Measurements from ENCODE around the gene COL24A1.
"Not testable (repeated sequence)": the region's sequence is repeated elsewhere in the genome, so short reads cannot be mapped to it uniquely, and the experiment has no call there.

Gene COL24A1

DNA sequence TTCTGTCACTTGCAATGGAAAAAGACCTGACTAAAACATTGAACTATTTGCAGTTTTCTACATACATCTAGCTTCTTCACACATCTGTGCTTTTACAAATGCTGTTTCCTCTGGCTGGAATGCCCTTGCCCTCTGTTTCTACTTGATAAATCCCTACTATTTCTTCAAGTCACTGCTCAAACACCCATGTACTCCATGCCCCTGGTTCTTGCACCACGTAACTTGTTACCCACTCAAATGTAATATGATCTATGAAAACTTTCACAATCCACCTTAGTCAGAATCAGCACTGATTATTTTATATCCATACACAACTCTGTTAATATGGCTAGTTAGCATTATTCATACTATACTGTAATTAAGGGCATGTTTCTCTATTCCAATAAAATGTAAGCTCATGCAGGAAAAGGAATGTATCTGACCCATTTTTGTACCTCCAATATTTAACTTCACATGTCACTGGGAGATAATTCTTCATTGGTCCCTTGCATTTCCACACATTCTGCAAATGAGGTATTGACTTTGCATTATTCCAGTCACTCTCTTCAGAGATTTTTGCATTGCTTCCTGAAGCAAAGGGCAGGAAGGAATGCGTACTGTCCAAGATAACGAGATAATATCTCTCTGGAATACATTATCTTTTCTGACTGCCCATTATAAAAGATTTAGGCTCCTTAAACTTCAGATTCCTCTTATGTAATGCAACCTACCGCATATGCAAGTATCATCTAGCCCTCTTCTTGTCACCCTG is 158.3 kb downstream of the COL24A1 start:
- DNase-seq (ENCODE audit: low read depth in 4 of 4, low spot score in 1 of 4) = no peak

DNA sequence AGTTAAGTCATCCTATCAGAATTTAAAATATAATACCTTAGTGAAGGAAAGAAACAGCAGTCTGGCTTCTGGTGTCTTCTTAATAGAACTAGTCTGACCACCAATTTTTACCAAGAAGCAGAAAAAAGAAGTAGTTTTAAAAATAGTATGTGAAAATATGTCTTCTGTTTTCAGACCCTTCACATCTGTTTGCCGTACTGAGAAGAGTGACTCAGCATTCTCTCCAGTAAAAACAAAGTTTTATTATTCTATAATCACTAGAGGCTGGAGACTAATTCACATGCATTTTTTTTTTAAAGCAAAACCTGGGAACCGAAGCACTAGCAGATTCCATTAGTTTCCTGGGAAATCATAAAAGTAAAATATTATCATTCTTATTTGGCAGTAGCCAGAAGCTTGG is 163.8 kb downstream of the COL24A1 start:
- DNase-seq (ENCODE audit: low read depth in 4 of 4, low spot score in 1 of 4) = no peak

DNA sequence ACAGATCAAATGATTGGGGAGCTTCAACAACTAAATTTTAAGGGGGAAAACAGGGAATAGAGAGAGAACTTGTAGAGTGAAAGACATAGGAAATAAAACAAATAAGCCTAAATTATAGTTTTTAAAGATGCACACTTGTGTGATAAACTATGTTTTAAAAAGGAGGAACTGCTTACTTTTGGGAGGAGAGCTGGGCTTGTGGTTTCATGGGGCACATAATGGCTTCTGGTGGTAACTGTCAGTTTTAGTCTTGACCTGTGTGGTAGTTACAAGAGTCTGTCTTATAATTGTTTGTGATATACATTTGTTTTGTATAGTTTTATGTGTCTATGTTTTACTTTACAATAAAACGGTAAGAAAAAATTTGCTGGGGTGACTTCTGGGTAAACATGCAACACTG is 165.3 kb downstream of the COL24A1 start:
- DNase-seq (ENCODE audit: low read depth in 4 of 4, low spot score in 1 of 4) = no peak

DNA sequence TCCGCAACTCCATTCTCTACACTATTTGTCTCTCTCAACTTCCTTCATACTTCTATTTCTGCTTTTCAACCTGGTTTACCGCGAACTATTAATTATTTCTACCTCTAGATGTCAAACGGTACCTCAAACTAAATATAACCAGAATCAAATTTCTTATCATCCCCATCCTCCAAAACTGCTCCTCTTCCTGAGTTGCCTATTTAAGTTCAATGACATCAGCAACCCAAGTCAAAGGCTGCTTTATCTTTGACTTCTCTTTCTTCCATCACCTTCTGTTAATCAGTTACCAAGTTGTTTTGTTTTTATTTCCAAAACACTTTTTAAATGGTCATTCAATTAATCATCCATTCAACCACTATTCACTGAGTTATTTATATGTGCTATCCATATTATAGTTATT is 171.9 kb downstream of the COL24A1 start:
- no peak for DNase-seq (ENCODE audit: low read depth in 4 of 4, low spot score in 1 of 4)

DNA sequence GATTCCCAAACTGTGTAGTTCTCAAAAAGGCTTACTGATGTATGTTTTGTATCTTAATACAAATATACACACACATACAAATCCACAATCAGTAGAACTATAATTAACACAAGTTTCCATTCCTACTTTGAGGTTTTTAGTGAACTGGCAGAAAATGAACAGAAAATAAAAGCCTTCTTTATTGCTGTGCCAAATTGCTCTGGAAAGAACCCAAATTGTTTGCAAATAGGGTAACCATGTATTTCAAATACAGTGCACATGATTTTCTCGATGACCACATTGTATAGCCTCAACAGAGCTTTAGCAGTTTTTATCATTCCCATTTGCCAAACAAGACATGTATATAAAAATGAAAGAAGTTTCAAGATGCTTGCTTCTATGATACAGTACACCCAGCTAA is 173.3 kb downstream of the COL24A1 start:
- DNase-seq (ENCODE audit: low read depth in 4 of 4, low spot score in 1 of 4) = no peak

DNA sequence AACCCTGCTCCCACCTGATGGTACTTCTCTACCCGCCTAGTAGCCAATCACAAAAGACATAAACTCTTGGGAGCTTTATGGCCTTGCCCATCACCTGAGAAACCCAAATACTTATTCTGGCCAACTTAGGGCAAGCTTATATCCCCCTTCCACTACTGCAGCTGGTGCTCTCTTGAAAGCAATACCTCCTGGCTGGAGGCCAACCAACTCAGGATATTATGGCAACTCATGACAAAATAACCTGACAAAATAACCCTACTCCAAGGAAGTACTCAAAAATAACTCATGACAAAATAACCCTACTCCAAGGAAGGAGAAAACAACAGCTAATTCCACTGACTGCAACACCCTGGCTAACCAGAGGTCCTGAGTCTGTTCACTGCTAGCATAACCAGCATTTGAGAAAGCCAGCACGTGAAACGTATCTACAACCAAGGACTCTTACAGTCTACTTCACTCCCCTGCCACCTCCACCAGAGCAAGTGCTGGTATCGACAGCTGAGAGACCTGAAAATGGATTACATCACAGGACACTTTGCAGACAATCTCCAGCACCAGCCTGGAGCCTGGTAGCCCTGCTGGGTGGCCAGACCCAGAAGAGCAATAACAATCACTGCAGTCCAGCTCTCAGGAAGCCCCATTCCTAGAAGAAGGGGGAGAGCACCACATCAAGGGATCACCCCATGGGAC is 179.9 kb downstream of the COL24A1 start:
- no peak for DNase-seq (ENCODE audit: low read depth in 4 of 4, low spot score in 1 of 4)

DNA sequence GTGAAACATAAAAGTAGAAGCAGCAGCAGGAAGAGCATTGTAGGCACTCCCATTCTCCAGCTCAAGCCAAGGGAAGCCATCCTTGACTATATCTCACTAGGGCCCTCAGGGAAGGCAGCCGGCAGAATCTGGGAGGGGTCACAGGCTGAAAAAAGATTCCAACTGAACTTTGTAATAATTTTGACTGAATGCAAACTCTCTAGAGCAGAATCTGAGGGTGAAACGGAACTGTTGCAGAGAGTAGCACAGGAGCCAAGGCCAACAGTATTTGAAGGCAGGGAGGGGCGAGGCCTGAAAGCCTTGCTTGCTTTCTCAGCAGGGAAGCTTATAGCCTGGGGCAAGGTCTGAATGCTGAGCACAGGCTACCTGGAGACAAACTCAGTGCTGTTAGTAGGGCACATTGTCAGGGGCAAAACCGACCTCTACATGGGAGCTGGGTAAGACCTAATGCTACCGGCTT is 180.6 kb downstream of the COL24A1 start:
- no peak for DNase-seq (ENCODE audit: low read depth in 4 of 4, low spot score in 1 of 4)

DNA sequence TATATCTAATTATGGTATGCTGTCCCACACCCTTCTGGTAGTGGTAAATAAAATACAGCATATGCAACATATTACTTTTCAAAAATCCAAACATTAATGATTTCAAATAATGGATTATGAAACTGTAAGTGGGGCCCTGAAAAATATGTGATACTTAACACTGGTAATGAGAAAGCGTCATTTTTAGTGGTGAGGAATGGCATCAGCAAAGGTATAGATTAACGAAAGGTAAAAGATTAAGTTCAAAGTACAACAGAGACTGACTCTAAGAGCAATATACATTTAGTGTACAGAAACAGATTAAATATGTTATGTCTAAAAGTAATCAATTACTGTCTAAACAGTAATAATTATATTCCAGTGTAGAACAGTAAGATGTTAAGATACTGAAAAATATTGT is 194.1 kb downstream of the COL24A1 start:
- no peak for DNase-seq (ENCODE audit: low read depth in 4 of 4, low spot score in 1 of 4)

DNA sequence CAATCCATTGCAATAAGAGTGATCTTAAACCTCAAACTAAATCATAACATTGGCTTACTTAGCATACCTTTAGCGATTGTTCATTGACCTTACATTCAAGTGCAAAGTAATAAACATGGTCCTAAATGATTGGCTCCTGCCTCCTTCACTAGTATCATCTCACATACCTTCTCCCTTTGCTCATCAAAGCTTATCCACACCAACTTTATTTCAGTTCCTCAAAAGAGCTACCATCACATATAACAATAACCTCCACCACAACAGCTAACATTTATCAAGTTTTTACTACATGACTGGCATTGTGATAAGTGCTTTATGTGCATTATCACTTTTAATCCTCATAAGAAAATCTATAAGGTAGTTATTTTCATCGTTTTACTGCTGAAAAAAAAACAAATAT is 198.8 kb downstream of the COL24A1 start:
- no peak for DNase-seq (ENCODE audit: low read depth in 4 of 4, low spot score in 1 of 4)

DNA sequence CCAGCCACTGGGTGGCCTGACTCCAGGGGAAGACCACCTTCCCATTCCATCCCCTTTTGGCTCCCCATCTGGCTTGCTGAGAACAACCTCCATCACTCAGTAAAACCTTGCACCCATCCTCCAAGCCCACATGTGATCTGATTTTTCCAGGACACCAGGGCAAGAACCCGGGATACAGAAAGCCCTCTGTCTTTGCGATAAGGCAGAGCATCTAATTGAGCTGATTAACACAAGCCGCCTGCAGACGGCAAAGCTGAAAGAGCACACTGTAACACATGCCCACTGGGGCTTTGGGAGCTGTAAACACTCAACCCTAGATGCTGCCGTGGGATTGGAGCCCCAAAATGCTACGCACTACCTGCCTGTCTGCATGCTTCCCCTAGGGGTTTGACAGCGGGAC is 201.4 kb downstream of the COL24A1 start:
- DNase-seq (ENCODE audit: low read depth in 4 of 4, low spot score in 1 of 4) = not testable (repeated sequence)

DNA sequence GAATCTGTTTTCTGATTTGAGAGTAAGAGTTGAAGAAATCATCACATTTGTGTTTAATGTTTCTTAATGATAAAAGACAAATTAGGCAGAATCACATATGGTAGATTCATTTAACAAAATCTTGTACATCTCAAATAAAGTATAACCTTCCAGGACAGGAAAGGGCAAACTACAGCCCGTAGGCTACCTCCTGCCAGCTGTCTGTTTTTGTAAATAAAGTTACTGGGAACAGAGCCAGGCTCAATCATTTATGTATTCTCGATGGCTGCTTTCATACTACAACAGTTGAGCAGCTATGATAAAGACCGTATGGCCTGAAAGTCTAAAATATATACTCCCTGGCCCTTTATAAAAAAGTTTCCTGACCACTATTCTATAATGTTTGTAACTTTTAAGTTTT is 204.1 kb downstream of the COL24A1 start:
- no peak for DNase-seq (ENCODE audit: low read depth in 4 of 4, low spot score in 1 of 4)

DNA sequence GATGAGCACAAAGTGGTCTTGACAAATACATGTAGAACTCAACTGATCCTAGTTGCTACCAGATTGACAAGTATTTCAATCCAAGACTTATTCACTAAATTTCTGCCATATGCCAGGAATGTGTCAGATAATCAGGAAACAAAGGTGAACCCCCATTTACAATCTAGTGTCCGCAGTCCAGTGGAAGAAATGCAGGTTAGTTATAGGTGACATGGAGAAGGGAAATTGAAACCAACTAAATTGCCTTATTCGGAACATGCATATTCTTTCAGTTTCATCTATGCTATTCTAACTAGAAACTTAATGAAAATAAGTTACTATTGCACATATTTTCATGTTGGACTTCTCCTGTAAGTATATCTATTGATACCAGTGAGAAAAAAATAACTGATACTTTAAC is 209.4 kb downstream of the COL24A1 start:
- DNase-seq (ENCODE audit: low read depth in 4 of 4, low spot score in 1 of 4) = no peak

DNA sequence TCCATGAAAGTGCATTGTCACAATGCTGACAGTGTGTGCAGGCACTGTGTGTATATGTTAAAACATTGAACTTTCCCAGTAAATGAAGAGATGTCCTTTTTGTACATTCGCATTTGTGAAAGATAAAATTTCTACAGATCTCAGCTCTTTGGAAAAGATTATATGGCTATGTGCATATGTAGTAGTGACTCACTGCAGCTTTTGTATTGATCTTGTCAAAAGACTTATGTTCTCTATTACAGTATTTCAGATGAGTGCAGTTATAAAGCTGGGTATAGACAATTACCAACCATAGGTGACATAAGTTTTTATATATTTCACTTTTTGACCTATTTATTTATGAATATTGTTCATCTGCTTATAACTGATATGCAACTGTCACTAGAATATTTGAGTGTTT is 212.6 kb downstream of the COL24A1 start:
- DNase-seq (ENCODE audit: low read depth in 4 of 4, low spot score in 1 of 4) = no peak

DNA sequence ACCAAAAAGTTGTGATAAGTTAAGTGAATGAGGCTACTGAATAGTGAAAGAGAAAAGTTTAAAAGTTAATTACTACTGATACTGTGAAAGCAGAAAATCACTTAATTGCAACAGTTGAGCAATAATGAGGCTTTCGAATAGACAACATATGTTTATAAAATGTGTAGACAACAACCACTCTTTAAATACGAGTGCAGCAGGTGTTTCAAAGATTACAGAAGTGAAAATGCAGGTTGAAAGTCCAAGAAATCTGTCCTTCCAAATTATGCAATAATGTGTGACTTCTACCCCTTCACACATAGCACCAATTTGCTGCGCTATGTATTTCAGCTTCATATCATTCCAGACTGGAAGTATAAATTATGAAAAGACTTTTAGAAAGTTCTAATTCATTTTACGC is 213.0 kb downstream of the COL24A1 start:
- no peak for DNase-seq (ENCODE audit: low read depth in 4 of 4, low spot score in 1 of 4)

DNA sequence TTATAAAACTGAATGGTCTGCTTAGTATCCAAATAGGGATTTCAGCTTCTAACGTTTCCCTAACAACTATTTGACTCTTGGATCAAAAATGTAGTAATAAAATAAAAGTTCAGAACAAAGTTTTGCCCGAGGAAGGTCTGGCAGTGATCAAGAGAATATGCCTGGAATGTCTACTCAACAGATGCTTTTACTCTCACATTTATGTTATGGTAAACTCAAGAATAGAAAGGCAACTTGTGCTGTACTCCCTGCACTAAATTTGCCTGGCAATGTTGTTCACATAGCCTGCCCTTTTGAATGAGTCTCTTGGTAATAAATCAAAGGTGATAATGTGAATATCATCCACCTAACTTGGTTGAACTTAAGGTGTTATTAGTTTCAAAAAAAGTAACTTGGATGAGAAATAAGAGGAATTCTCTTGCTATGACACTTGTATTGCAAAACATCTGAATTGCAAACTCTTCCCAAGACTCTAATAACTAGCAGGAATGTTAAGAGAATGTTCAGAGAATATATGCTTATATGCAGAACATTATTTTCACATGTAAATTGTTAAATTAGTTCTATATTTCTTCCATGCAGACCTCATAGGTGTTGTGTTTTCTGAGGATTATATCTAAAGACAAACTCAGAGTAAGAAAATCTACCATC is 215.8 kb downstream of the COL24A1 start:
- no peak for DNase-seq (ENCODE audit: low read depth in 4 of 4, low spot score in 1 of 4)

DNA sequence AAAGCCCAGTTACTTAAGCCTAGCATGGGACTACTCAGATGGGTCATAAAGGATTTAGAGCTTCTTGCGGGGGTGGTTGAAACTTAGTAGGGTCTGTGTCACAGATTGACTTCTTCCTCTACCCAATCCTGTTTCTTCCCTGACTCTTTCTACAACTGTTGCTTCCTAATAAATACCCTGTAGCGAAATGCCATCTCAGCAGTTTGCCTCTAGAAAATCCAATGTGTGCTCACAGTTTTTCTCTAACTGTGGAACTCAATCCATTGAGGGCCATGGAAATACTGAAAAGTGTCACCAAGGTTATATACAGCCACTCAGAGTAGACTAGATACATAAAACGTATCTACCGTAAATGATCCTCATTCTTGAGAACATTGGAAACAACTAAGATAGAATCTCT is 217.7 kb downstream of the COL24A1 start:
- DNase-seq (ENCODE audit: low read depth in 4 of 4, low spot score in 1 of 4) = no peak

DNA sequence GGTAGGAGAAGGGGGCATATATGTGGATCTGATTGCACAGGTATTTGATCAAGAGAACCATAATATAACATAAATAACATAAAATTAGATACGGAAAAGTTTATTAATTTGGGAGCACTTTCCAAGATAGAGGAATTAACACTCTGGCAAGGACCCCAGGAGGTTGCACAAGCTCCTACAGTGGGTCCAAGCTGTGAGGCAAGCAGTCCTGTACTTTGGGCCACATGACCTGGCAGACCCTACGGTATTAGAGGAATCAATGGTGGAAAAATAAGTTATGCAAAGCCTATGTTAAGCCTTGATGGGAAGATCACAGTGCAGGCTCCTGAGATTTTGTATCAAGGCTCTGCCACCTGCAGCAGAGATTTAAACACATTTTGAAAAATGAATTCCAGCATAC is 220.1 kb downstream of the COL24A1 start:
- no peak for DNase-seq (ENCODE audit: low read depth in 4 of 4, low spot score in 1 of 4)

DNA sequence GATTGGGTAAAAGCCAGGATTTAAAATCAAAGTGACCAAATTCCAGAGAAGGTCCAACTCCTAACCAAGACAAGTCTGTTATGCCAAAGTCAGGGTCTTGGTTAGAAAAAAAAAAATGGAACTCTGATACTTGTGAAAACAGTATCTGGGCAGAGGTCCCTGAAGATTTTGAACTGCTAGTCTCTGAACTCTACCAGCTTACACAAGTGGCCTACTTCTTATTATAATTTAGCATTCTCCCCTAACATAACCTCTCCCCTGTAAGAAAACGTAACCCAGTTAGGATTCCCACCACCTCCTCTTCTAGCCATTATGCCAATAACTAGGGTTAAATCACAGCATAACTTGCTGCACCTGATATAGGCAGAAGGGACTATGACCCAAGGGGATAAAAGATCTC is 220.5 kb downstream of the COL24A1 start:
- DNase-seq (ENCODE audit: low read depth in 4 of 4, low spot score in 1 of 4) = no peak

DNA sequence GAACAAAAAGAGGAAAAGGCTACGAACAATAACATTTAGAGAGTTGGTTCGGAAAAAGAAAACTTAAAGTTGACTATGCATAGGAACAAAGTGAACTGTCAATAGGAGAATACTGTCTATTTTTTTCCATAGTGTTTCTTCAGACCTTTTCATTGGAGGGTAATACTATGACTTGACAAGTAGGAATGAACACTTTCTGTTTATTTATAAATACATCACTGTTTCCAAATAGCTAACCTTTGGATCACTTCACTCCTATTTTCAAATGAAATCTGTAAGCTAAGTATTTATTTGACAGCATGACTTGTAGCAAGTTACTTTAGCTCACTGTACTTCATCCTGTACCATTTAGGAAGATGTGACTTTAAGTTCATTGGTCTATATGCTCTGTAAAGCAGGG is 221.3 kb downstream of the COL24A1 start:
- DNase-seq (ENCODE audit: low read depth in 4 of 4, low spot score in 1 of 4) = no peak

DNA sequence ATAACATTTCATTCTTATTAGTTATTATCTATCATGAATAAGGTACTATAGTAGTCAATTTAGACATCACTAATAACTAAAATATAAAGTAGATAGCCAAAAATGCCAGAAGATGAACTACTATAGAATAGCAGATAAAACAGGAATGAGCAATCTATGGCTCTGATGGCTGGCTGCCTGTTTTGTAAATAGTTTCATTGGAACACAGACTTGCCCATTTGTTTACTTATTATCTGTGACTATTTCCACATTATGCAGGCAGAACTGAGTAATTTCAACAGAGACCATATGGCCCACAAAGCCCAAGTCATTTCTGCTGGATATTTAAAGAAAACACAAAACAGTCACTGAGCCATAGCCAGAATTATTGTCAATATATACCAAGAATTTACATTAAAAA is 222.1 kb downstream of the COL24A1 start:
- no peak for DNase-seq (ENCODE audit: low read depth in 4 of 4, low spot score in 1 of 4)

DNA sequence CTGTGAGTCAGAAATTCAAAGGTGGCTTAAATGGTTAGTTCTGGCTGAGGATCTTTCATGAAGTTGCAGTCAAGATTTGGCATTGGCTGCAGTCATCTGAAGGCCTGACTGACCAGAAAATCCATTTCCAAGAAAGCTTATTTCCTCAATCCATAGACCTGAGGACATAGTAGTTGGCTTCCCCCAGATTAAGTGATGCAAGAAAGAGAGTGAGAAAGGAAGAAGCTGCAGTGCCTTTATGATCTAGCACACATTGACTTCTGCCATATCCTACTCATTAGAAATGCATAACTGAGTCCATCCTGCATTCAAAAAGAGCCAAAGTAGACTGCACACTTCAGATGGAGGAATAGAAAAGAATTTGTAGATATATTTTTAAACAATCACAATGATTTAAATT is 222.6 kb downstream of the COL24A1 start:
- no peak for DNase-seq (ENCODE audit: low read depth in 4 of 4, low spot score in 1 of 4)

DNA sequence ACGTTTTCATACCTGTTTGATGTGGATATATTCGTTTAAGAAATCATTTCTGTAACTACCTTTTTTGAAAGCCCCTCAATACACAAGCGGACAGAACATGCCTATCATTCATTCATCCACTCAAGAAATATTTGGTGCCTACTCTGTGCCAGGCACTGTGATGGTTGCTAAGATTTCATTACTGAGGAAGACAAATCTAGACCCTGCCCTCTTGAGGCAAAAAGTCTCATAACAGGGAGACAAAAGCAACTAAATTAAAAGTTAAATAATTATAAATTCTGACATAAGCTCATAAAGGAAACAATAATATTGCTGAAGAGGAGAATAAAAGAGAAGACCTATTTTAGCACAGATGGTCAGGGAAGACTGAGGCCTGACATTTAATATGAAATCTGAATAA is 244.8 kb downstream of the COL24A1 start:
- no peak for DNase-seq (ENCODE audit: low read depth in 4 of 4, low spot score in 1 of 4)

All from stimulated activated CD4-positive, alpha-beta T cell treated with anti-CD3 and anti-CD28 coated beads, Interleukin-1b, Interleukin-23, amount 100 ng/mL, for 24 hours (primary cell).